Dermis microvascular lymphatic vessel endothelial cell (primary cell): ENCODE data around the gene COG3. TPM values are rescaled to one million over a fixed set of nuclear protein-coding genes. Genes with fewer than 3 reads are reported as not detected.

Experiments used
- DNase-seq, 2 donors: peaks; one replicate each; pipeline versions ENCODE4 v3.0.0 to v3.0.0-alpha.2; 2010; ENCODE audit warnings: low read depth in 2 of 2
- total RNA-seq: library from RNA; depleted of rRNA; stranded (reverse); fragments of >200 nt; gene quantifications from 2 replicates; pipeline ENCODE4 v1.2.1, GENCODE V29; 2014

The COG3 gene
- total RNA-seq, 1 donor from 2014 or later = 21.6 TPM

- peak in 1 of 2 donors; percentile 58 for DNase-seq
Measured at GRCh38 chr13:45500492-45501174, 35.9 kb downstream of the COG3 start.

- peak in 1 of 2 donors; percentile 12 for DNase-seq
Measured at GRCh38 chr13:45501175-45501526, 36.4 kb downstream of the COG3 start.

GRCh38 chr13:45503658-45504057, 38.9 kb downstream of the COG3 start:
- no peak for DNase-seq

- no peak for DNase-seq
Measured at GRCh38 chr13:45506811-45507210, 42.1 kb downstream of the COG3 start.

- DNase-seq = no peak
Measured at GRCh38 chr13:45508776-45509175, 44.0 kb downstream of the COG3 start.

GRCh38 chr13:45510672-45511071, 45.9 kb downstream of the COG3 start:
- DNase-seq = no peak

GRCh38 chr13:45511310-45512097, 46.8 kb downstream of the COG3 start:
- DNase-seq = peak; percentile 61 to 80

GRCh38 chr13:45512098-45512496, 47.4 kb downstream of the COG3 start:
- peak in 1 of 2 donors; percentile 68 for DNase-seq

GRCh38 chr13:45516757-45517156, 52.0 kb downstream of the COG3 start:
- DNase-seq = no peak

GRCh38 chr13:45518525-45519245, 53.9 kb downstream of the COG3 start:
- no peak for DNase-seq

- DNase-seq = no peak
Measured at GRCh38 chr13:45519493-45519892, 54.8 kb downstream of the COG3 start.

- DNase-seq = no peak
Measured at GRCh38 chr13:45521297-45521696, 56.6 kb downstream of the COG3 start.

GRCh38 chr13:45522571-45522970, 57.8 kb downstream of the COG3 start:
- no peak for DNase-seq

GRCh38 chr13:45527699-45528462, 63.1 kb downstream of the COG3 start:
- no peak for DNase-seq

GRCh38 chr13:45529758-45530157, 65.0 kb downstream of the COG3 start:
- no peak for DNase-seq

- no peak for DNase-seq
Measured at GRCh38 chr13:45534604-45535003, 69.9 kb downstream of the COG3 start.

GRCh38 chr13:45536224-45536623, 71.5 kb downstream of the COG3 start:
- no peak for DNase-seq

GRCh38 chr13:45537516-45537915, 72.8 kb downstream of the COG3 start:
- DNase-seq = no peak

GRCh38 chr13:45538382-45538781, 73.6 kb downstream of the COG3 start:
- no peak for DNase-seq

GRCh38 chr13:45540195-45540594, 75.5 kb downstream of the COG3 start:
- DNase-seq = no peak

GRCh38 chr13:45540864-45541263, 76.1 kb downstream of the COG3 start:
- no peak for DNase-seq

GRCh38 chr13:45541806-45542205, 77.1 kb downstream of the COG3 start:
- DNase-seq = no peak
